H1 (cell line): ENCODE measurements around the gene DCAF6. TPM values are rescaled to one million over a fixed set of nuclear protein-coding genes. Genes with fewer than 3 reads are reported as not detected.

Source experiments
- BCL11A ChIP-seq, 2 experiments: IDR thresholded peaks; one replicate each; pipeline ENCODE4 v1.6.1; 2011; ENCODE audit warnings: low read depth in 2 of 2, low read length in 2 of 2, mild to moderate bottlenecking in 2 of 2
- TCF12 ChIP-seq: IDR thresholded peaks from 2 replicates; pipeline ENCODE4 v1.6.1; 2011; ENCODE audit warnings: low read depth, mild to moderate bottlenecking, low read length
- polyA plus RNA-seq, 7 experiments: library from polyadenylated mRNA; depleted of rRNA in 3 of 7; stranded (reverse) in 5 of 7; unstranded in 2 of 7; fragments of >200 nt in 5 of 7; fragments of 200-250 nt in 2 of 7; gene quantifications; 1 replicate in 5 of 7; 2 replicates in 1 of 7; 4 replicates in 1 of 7; pipeline versions ENCODE4 v1.2.1 to v1.2.3, GENCODE V29; 2011 to 2013; ENCODE audit warnings: missing spikeins in 2 of 7, mixed read lengths in 2 of 7
- total RNA-seq: library from RNA; stranded (reverse); fragmentation: NEBNext Ultra II Directional; extraction: Animal tissue kit (Norgen Biotek cat#: 25700); gene quantifications from 2 replicates; pipeline ENCODE4 v1.2.1, GENCODE V29; 2021

Gene DCAF6
- total and polyA plus RNA-seq, 2 of the 8 experiments (the other 6 are each of a cell fraction or from before 2014, with no cell fraction given) = 12.3 to 17.4 TPM

GRCh38 chr1:168079761-168080160 is 143.3 kb downstream of the DCAF6 start (continued):
- TF ChIP-seq TCF12 = no peak
- no peak for TF ChIP-seq BCL11A (IDR thresholded peaks at IDR 0.05; ENCODE audit: low read depth in 2 of 2, low read length in 2 of 2)
